CD4-positive, alpha-beta T cell treated with Interferon gamma for 1 hour (primary cell): ENCODE results near the gene ABO.
"Not testable (repeated sequence)": the region's sequence is repeated elsewhere in the genome, so short reads cannot be mapped to it uniquely, and the experiment has no call there.

Experiments used
- DNase-seq: peaks from one replicate; pipeline ENCODE4 v3.0.0-alpha.2; 2020

Gene ABO

DNA sequence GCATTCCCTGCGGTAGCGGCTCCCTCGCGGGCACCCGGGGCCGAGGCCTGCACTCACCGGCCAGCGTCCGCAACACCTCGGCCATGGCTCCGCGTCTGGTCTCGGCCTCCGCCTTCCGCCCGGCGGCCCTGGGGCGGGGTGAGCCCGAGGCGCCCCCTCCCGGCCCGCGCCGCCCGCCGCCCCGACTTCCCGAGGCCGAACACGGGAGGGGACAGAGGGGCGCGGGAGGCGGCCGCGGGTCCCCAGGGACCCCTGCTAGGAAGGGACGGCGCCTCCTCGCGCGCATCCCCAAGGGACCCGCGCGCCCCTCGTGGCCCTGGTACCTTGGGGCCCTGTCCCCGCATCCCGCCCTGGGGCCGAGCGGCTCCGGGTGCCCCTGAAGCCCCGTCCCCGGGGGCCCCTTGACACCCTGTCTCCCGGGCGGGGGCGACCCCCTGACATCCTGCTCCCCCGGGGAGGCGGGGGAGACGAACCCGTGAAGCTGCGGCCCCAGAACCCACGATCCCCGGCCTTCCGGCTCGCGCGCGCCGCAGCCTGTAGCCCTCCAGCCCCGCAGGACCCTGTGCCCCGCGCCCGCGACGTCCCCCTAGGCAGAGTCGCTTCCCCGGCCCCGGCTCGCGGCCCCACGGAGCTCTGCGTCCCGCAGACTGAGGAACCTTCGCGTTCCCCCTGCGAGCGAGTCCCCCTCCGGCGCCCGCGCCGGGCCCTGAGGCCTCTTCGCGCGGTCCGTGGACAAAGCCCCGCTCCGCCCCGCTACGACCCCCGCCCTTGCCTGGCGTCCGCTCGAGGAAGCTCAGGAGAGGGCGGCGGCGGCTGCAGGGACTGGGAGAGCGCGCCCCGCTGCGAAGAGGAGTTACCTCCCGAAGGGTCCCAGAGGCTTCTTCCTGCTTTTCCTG, at the start of gene ABO:
TSS of gene ABO (minus strand) at position 97 of the 896 bp plus-strand sequence.
- DNase-seq: no peak

DNA sequence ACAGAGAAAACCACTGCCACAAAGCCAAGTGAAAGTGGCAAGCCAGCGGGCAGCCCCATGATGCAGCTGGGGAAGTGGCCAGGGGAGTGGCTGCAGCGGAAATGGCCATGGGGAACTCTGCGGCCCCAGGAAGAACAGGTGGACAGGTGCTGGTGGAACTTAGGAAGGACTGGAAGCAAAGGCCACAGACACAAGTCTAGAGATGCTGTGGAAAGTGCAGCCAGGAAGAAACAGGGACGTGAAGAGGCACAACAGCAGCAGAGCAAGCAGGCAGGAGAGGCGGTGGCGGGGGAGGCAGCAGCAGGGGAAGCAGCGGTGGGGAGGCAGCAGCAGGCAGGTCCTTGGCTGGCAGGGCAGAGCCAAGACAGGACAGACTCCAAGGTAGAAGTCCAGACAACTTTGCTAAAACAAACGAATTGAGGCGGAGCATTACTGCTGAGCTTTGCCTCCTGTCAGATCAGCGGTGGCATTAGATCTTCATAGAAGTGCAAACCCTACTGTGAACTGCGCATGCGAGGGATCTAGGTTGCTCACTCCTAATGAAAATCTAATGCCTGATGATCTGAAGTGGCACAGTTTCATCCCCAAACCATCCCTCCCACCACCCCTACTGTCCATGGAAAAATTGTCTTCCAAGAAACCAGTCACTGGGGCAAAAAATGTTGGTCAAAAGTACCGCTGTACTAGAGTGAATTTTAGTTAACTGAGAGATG, 49.1 kb upstream of the ABO start:
- no peak for DNase-seq

DNA sequence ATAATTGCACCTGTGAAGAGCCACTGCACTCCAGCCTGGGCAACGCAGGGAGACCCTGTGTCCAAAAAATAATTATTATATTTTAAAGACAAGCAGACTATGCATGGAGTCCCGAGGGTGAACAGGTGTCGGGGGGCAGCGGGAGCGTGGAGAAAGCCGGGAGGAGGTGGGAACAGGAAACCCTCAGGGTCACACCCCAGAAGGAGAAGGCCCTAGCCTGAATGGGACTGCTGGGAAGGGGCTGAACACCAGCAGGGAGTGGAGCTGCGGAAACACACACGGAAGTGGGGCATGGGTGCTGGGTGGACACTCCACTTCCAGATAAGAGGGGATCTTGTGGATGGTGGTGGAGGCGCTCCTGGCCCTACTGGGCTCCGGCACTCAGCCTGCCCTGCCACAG, 48.2 kb upstream of the ABO start:
- DNase-seq: no peak

DNA sequence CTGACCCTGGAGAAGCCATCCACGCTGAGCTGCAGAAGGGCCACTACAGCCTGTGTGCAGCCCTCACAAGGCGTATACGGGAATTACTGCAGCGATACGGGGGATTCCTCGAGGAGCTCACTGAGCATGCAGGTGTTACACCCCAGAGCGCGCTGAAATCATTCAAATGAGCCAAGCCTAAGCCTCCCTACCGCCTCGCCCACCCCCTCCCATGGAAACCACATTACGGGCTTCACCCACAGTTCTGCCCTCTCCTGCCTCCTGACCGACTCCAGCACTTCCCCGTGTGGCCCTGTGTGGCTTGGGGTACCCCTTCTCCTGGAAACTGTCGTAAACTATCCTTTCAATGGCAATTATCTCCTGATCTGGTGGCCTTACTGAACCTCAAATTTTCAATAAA, 47.7 kb upstream of the ABO start:
- DNase-seq: no peak

DNA sequence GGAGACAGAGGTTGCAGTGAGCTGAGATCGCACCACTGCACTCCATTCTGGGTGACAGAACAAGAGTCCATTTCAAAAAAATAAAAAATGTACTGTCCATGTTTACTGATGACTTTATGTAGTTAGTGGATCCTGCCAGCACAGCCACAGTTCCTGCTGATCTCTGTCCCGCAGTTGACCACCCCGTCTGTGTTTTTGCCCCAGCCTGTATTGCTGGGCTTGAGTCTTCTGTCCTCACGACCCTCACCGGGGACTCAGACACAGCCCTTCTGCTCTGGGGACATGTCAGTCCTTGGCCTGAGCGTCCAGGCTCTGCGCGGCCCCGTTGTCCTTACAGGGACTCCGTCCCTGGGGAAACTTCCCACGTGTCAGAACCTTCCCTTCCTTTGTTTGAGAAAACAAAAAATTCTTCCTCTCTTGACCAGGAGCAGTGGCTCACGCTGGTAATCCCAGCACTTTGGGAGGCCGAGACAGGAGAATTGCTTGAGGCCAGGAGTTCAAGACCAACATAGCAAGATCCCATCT, 46.5 kb upstream of the ABO start:
- DNase-seq: no peak

DNA sequence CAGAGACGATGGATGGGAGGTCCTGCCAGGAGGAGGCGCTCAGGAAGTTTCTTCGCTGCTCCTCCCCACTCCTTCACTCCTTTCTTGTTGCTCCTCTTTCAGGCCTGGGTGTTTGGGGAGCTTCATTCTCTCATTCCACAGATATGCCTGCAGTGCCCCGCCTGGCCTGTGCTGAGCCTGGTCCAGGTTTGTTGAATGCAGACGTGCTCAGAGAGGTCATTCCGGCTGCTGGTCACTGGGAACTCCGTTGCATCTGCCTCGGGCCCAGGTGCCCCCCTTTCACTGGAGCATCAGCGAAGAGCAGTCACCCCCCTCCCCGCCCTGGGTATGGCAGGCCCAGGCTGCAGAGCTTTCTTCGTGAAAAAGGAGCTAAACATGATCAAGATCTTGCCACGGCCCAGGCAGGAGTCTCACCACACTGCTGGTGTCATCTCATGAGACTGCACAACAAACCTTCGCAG, 45.5 kb upstream of the ABO start:
- DNase-seq: no peak

DNA sequence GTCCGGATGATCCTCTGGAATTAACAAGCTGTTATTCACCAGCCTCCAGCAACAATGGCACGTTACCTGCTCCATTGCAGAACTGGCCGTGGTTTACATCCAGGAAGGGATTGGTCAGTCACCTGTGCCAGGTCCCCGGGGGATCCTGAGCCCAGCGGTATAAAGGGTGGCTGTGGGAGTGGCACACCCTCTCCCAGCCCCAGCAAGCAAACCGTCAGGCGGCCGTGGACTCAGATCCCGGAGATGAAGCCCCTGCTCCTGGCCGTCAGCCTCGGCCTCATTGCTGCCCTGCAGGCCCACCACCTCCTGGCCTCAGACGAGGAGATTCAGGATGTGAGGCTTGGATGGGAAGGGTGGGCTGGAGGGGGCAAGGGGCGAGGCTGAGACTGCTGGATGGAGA, 42.5 kb upstream of the ABO start:
- not testable (repeated sequence) for DNase-seq

DNA sequence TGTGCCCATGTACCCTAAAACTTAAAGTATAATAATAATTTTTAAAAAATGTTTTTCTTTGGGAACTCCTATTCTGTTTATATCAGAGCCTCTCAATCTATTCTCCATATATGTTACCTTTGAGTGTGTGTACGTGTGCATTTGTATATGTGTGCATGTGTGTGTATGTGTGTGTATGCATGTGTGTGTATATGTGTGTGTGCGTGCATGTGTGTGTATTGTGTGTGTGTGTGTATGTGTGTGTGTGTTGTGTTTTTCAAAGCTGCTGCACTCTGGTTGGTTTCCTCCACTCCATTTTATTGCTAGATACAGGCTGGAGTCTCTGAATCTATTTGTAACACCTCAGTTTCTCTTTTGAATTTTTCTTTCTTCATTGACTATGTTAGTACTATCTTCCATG, 41.0 kb upstream of the ABO start:
- no peak for DNase-seq

DNA sequence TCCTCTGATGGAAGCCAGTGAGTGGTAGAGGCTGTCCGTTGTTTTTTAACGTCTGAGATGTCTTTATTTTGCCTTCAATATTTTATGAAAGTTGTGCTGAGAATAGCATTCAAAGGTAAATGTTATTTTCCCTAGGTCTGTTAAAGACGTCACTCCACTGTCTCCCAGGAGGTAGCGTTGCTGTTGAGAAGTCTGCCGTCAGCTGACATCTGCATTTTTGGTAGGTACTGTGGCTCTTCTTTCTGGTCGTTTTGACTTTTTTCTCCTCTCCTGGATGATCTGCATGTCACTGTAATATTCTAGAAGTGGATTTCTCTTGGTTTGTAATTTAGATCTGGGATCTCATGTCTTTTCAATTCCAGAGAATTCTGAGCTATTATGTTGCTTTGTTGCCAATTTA, 34.6 kb upstream of the ABO start:
- no peak for DNase-seq

DNA sequence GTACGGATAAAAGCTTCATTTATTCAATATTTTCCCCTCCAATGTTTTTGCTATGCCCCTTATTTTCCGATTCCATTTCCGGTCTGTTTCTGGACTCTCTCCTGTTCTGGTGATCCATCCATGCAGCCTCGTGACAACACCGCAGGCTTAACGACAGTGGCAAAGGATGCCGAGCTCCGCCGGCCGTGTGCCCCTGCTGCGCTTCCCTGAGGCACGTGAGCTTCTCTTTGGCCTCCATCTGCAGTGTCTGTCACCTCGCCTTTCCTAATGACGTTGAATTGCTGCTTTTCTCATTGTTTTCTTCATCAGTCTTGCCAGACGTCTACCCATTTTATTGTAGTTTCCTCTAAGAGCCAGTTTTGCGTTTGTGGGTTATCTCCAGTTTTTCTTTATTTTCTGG, 32.3 kb upstream of the ABO start:
- DNase-seq: no peak

DNA sequence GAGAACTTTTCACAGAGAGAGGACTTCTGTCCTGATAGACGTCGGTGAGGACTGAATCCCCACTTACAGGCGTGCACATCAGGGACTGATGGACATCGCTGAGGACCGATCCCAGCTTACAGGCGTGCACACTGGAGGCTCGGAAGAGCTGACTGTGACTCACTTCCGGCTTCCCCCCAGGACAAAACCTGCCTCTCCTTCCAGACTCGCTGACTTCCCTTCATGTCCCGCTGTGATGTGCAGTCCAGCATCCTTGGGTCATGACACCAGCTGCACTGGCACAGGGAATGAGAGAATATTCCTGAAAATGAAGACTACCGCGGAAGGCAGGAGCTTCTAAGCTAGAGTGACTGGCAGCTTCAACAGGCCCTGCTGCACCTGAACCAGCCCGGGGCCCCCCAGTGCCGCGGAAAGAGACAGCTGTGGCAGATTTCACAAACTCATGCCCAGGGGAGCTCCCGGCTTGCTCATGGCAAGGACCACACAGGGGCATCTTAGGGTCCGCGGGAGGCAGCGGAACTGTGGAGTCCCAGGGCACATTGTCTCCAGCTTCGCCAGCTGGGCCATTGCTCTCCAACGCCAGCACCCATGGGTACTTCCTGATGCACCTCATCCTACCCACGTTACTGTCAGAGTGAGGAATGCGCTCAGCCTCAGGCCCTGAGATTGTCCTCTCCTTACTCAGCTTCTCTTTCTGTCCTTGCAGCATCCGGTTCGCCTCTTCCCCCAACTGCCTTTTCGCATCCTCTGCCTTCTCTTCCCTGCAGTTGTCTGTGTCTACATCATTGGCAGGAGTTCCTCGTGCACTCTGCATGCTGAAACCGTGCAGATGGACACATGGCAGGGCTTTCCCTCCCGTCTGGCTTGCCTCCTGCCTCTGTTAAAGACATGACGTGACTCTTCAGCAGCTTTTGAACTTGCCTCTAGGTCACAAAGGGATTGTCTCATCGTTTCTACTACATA, 31.5 kb upstream of the ABO start:
- no peak for DNase-seq

DNA sequence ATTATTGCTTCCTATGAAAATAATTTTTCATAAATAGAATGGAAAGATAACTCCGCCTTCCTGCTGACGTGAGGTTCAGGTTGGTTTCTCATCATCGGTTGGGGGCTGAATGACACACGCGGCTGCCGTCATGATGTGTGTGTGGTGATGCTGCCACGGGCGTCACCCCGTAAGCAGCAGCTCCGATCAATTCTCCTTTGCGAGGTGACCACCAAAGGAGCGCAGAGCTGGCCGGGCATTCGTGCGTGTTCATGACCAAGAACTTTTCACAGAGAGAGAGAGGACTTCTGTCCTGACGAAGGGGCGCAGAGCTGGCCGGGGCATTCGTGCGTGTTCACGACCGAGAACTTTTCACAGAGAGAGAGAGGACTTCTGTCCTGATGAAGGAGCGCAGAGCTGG, 30.7 kb upstream of the ABO start:
- no peak for DNase-seq

DNA sequence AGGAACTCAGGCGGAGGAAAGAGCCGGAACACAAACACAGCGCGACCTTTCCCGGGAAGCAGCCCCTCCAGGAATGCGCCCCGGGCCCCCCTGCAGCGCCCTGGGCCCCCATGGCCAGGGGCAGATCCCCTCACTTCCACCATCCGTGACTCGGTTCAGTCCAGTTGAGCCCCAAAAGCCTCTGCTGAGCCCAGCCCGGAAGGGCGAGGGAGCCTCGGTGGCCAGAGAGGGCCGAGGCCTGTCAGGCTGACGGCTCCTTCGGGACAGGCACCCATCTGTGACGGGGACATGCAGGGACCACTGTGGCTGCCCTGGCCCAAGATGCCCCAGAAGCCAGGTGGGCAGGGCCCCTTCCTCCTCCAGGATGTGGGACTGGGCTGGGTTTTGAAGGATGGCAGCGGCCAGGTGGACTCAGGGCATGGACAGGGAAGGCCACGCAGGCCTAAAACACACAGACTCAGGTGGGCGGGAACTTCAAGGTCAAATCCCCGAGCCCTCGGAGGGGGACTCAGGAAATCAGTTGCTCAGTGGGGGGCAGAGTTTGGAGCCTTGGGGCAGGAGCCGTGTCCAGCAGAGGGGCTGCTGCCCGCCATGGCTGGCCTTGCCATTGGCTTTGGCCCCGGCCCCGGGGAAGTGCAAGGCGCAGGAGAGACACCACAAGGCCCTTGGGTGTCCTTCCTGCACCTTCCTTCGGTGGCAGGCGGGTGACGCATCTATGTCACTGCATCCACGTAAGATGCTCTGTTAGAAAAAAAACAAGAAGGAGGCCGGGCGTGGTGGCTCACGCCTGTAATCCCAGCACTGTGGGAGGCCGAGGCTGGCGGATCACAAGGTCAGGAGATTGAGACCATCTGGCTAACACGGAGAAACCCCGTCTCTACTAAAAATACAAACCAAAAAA, 29.7 kb upstream of the ABO start:
- no peak for DNase-seq

DNA sequence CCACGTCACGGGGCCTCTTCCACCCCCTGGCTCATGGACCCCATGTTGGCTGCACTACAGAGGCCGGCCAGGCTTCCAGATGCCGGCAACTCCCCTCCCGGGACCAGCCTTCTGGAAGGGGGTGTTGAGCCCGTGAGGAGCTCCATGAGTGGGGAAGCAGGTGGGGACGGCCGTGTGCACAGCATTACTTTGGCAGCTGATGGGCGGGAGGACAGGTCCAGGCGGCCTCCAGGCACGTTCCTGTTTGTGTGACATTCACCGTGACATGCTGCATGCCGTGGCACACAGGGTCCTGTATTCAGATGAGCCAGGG, 29.1 kb upstream of the ABO start:
- no peak for DNase-seq

DNA sequence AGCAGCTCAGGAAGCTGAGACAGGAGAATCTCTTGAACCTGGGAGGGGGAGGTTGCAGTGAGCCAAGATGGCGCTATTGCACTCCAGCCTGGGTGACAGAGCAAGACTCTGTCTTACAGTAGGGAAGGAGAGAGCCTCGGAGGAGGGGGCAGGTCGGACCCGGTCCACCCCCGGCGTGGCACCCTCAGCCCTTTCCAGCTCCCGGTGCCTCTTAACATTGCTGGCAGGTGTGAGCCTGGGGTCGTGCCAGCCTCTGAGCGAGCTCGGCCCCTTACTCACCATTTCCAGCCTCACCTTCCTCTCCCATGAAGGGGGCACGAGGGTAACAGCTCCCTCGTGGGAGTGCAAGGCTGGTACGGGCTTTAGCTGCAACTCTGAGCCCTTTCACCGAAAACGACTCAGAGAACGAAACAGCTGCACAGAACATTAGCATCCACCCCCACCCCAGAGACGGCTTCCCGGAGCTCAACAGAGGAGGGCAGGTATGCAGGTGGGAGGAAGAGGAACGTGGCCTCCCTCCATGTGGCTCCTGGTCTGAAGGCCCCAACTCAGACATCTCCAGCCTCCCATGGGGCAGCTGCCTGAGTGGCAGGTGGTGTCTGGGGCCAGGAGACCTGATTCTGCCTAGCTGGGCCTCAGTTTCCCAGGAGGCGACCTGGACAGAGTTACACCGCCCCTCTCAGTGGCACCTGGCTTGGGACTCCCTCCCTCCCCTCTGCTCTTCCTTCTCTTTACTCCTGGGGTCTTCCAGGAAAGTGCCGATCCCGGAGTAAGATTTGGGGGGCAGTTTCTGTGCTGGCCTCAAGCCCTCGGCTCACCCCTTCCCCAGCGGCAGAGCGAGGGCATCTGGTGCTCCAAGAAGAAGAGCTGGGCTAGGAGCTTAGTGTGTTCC, 28.5 kb upstream of the ABO start:
- no peak for DNase-seq

DNA sequence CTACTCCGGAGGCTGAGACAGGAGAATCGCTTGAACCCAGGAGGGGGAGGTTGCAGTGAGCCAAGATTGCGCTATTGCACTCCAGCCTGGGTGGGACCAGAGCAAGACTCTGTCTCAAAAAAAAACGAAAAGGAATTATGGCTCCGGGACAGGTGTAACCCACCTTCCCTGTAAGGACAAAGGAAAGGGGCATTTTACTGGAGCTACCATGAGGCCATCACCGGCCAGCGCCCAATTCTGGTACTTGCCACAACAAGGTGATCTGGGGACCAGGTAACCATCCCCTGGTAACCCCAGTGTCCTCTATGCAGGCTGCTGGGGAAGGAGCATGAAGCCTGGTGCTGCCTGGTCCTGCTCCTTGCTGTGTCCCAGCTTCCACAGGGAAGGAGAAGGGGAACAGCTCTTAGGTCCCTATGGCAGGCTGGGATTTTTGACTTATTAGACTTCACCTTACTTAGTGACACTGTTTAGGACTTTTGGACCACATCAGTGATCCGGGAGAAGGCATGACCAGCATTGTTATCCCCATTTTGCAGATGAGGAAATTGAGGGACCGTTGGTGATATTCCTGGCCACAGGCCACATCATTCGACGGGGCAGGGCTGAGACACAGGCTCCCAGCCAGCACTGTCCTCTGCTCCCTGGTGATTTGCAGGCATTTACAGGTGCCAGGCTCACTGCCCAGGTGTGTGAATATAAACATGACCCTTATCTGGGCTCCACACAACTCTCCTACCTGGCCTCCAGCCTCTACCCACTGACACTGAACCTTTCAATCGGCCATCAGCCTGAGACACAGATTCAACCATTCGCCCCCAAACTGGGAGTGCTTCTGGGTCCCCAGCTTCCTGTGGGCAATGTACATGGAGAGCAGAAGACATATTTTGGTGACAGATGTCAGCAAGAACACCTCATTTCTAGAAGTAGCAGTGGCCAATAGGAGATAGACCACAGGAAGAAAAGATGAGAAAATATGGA, 26.5 kb upstream of the ABO start:
- DNase-seq: no peak

DNA sequence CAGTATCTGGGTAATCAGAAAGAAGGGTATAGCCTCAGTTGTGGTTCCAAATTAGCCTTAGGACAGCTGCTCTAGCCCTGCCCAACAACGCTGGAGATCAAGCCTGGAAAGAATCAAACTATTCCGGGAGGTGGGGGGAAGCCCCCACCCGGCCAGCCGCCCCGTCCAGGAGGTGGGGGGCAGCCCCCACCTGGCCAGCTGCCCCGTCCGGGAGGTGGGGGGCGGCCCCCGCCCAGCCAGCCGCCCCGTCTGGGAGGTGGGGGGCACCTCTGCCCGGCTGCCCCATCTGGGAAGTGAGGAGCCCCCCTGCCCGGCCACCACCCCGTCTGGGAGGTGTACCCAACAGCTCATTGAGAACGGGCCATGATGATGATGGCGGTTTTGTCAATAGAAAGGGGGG, 25.0 kb upstream of the ABO start:
- DNase-seq: not testable (repeated sequence)

DNA sequence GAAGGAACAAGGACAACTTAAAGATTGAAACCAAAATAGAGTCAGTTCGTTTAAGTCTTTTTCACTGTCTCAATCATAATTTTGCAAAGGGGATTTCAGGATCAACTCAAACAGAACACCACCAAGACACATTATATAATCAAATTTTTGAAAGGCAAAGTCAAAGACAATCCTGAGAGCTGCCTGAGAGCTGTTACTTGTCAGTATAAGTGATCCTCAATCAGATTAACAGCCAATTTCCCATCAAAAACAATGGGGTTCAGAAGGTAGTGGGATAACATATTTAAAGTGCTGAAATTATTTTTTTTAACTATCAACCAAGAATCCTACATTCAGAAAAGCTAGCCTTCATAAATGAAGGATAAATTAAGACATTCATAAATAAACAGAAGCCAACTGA, 19.3 kb upstream of the ABO start:
- no peak for DNase-seq

DNA sequence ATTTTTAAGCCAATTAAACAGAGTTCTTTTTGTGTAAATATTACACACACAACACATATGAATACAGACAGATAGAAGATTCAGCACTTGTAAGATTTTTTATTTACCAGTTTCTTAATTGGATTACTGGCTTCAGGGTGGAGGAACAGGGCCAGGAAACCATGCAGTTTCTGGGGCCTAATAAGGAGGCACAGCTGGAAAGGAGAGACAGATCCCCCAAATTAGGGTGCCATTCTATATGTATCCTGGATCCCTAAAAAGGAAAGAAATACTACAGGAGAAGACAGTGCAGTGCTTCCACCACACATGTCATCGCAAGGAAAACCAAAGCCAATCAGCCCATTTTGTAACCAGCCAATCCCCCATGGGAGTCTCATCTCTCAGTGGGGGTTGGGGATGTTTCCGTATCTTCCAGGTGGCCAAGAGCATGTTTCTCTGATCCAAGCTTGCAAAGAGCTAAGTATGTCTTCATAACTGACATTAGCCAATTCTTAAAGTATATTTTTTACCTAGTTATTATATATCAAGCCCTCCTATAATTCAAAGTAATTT, 15.8 kb upstream of the ABO start:
- DNase-seq: no peak
